Spleen (tissue), 11 donors: ENCODE results near the gene ZNF385A. TPM values are rescaled to one million over a fixed set of nuclear protein-coding genes. Genes with fewer than 3 reads are reported as not detected.
A peak's percentile ranks its signal among the peaks of the same experiment; 100 is the strongest.

Experiments used
- DNase-seq: peaks from one replicate; pipeline ENCODE4 v3.0.0-alpha.2; 2020
- H3K27ac ChIP-seq, 8 donors: fragments of 200-600 bp; sonication (generic) in 7 of 8; 1 replicate in 4 of 8; 2 replicates in 4 of 8; pipeline versions ENCODE4 v1.5.0 to v1.8.0; 2016 to 2021; ENCODE audit warnings: inconsistent platforms in 4 of 8, mild to moderate bottlenecking in 4 of 8, moderate library complexity in 1 of 8
- H3K27me3 ChIP-seq, 7 donors: fragments of 200-600 bp; sonication (generic) in 6 of 7; replicated peaks in 1 of 7; 1 replicate in 4 of 7; 2 replicates in 3 of 7; pipeline versions ENCODE4 v1.5.0 to v1.8.0; 2016 to 2021; ENCODE audit warnings: inconsistent platforms in 3 of 7, mild to moderate bottlenecking in 1 of 7
- H3K36me3 ChIP-seq, 6 donors: fragments of 200-600 bp; sonication (generic) in 5 of 6; 1 replicate in 4 of 6; 2 replicates in 2 of 6; pipeline versions ENCODE4 v1.5.0 to v1.8.0; 2016 to 2021; ENCODE audit warnings: inconsistent platforms in 2 of 6
- H3K4me1 ChIP-seq, 6 donors: fragments of 200-600 bp; sonication (generic) in 5 of 6; 1 replicate in 3 of 6; 2 replicates in 3 of 6; pipeline versions ENCODE4 v1.5.0 to v1.8.0; 2016 to 2021; ENCODE audit warnings: inconsistent platforms in 3 of 6
- H3K4me3 ChIP-seq, 8 donors: fragments of 200-600 bp; sonication (generic) in 7 of 8; 1 replicate in 4 of 8; 2 replicates in 4 of 8; pipeline versions ENCODE4 v1.5.0 to v1.8.0; 2016 to 2021; ENCODE audit warnings: inconsistent platforms in 4 of 8, mild to moderate bottlenecking in 4 of 8, moderate library complexity in 2 of 8
- H3K9me3 ChIP-seq, 8 donors: fragments of 200-600 bp; sonication (generic) in 7 of 8; 1 replicate in 4 of 8; 2 replicates in 4 of 8; pipeline versions ENCODE4 v1.5.0 to v1.8.0; 2016 to 2021; ENCODE audit warnings: inconsistent platforms in 4 of 8
- POLR2A ChIP-seq, 3 donors: fragments of 450-650 bp; IDR thresholded peaks; one replicate each; pipeline ENCODE4 v1.5.1; 2017; ENCODE audit warnings: antibody characterized with exemption in 3 of 3, mild to moderate bottlenecking in 1 of 3
- POLR2AphosphoS5 ChIP-seq, 3 donors: sonication (generic); formaldehyde crosslinking; IDR thresholded peaks; one replicate each; pipeline ENCODE4 v1.5.1; 2017; ENCODE audit warnings: antibody characterized with exemption in 3 of 3
- WGBS, 5 donors: extraction: QIAGEN DNeasy Blood & Tissue Kit in 3 of 5; methylation state at CpG; one replicate each; pipeline versions ENCODE4 v1.1.5 to v1.1.7; 2013 to 2018; 5-methylcytosine and 5-hydroxymethylcytosine counted together
- intact Hi-C: fragments of 100-400 bp; cut with DNase I; formaldehyde crosslinking; loops from one replicate; pipeline ENCODE4 v1.15.0; 2023; ENCODE audit warnings: low total_unique reads
- polyA plus RNA-seq, 3 donors: library from polyadenylated mRNA; stranded (reverse); fragments of 200-250 nt; gene quantifications; one replicate each; pipeline ENCODE4 v1.2.1, GENCODE V29; 2013
- total RNA-seq, 7 donors: library from RNA; depleted of rRNA in 3 of 7; stranded (reverse); fragments of >200 nt in 3 of 7; fragmentation: NEBNext Ultra II Directional in 4 of 7; extraction: Animal tissue kit (Norgen Biotek cat#: 25700) in 4 of 7; gene quantifications; one replicate each; pipeline versions ENCODE4 v1.1.0 to v1.2.1, GENCODE V29; 2016 to 2021
- TF ChIP-seq, protein P1 (sequence below), 11 experiments: fragments of 200-600 bp in 7 of 11; fragments of 450-650 bp in 4 of 11; sonication (generic) in 4 of 11; IDR thresholded peaks in 8 of 11; conservative IDR thresholded peaks in 3 of 11; 1 replicate in 7 of 11; 2 replicates in 4 of 11; pipeline versions ENCODE4 v1.4.0 to v1.8.0; 2016 to 2021; ENCODE audit warnings: antibody characterized with exemption in 11 of 11, inconsistent platforms in 4 of 11, mild to moderate bottlenecking in 1 of 11
- donor health status: healthy with polysubstance abuse.
- donor health status: DM: no; HTN: no; CAD: no; lungs with moderate emphysema.
- donor health status: DM: no; HTN: no; CAD: no.
- donor health status: Bipolar disorder and iron deficiency.
- donor health status: healthy.
- donor health status: DM: no; HTN: no; CAD: no.
- donor health status: DM: yes; HTN: yes; CAD: no.

ZNF385A gene
- total and polyA plus RNA-seq, 10 donors: 7.4 to 40.3 (median 23.4) TPM

DNA sequence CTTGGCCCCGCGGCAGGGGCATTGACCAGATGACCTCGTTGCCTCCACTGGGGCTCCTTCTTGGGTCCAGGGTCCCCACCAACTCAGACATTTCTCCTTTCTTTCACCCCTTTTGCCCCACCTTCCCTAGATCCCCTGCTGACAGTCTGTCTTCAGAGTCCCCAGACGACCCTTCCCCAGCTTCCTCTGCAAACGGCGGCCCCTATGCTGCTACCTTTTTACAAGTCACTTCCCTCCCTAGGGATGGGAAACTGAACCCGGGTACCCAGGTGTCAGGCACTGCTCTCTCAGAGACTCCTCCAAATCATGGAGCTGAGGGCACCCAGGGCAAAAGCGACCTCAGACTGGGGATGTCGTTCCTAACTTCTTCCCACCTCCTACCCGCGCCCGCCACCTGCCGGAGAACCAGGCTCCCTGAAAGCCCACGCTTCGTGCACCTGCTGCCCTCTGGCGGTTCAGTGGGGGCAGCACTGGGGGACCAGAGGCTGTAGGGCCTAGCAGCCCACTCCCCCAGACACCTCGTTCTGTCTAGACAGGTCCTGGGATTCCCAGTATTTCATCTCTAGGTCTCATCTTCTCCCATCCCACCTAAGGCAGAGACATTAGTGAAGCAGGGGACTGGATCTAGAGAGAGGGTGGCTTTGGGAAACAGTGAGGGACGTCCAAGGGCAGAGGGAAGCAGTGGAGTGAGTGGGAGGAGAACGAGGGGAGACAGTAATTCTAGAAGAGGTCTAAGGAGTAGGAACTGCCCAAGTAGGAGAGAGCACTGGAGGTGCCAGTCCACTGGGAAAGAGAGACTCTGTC lies 4.9 kb downstream of the ZNF385A start:
- Histone ChIP-seq H3K27ac (peak overlapping the region in 4 of 8 donors; percentile 12 to 52 (median 24)), H3K4me1 (peaks cover 7 to 75% (median 26%) of the 10 kb centered on the region in 6 donors)

DNA sequence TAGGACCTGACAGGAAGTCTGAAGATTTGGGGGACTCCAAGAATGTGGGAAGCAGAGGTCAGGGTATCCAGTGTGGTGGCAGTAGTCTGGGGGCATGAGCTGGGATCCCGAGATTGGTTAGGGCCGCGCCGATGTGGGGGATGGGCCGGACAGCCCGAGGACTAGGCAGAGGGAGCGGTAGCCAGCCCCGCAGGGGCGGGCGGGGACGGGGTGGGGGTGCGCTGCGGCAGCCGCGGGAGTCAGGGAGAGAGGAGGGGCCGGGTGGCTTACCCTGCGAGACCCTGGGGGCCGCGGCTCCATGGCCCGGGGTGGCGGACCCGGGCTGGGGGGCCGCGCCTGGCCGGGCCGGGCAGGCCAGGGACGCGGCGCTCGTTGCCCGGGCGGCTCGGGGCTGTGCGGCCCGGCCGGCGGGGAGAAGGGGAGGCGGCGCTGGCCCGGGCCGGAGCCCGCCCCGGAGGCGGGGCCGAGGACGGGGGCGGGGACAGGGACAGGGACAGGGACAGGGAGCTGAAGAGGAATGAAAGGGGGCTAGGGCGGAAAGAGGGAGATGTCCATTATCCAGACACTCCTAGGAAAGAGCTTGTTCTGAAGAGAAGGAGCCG lies 5.6 kb downstream of the ZNF385A start:
- H3K27me3 ChIP-seq: no peaks in the 10 kb centered on the region
- H3K4me1 ChIP-seq: peaks cover 2 to 69% (median 20%) of the 10 kb centered on the region in 6 donors
- no peaks in the 10 kb centered on the region for H3K9me3 ChIP-seq
- H3K4me3 ChIP-seq: peak overlapping the region in 6 of 8 donors; percentile 23 to 65 (median 32)
- peaks cover 0 to under 1% (median 0%) of the 10 kb centered on the region in 6 donors for H3K36me3 ChIP-seq
- peak; percentile 81 for DNase-seq
- intact Hi-C loops: no loop called here
- TF ChIP-seq, protein P1, sequence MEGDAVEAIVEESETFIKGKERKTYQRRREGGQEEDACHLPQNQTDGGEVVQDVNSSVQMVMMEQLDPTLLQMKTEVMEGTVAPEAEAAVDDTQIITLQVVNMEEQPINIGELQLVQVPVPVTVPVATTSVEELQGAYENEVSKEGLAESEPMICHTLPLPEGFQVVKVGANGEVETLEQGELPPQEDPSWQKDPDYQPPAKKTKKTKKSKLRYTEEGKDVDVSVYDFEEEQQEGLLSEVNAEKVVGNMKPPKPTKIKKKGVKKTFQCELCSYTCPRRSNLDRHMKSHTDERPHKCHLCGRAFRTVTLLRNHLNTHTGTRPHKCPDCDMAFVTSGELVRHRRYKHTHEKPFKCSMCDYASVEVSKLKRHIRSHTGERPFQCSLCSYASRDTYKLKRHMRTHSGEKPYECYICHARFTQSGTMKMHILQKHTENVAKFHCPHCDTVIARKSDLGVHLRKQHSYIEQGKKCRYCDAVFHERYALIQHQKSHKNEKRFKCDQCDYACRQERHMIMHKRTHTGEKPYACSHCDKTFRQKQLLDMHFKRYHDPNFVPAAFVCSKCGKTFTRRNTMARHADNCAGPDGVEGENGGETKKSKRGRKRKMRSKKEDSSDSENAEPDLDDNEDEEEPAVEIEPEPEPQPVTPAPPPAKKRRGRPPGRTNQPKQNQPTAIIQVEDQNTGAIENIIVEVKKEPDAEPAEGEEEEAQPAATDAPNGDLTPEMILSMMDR (IDR thresholded peaks at IDR 0.05 in 8 of 11, conservative IDR thresholded peaks at IDR 0.05 in 3 of 11): no peak
- TF ChIP-seq POLR2AphosphoS5 (IDR thresholded peaks at IDR 0.05): no peak
- peak overlapping the region in 4 of 8 donors; percentile 12 to 52 (median 24) for H3K27ac ChIP-seq
- 47 to 61% (median 57%) methylated on average over 33 to 49 of the region's 49 CpGs for WGBS, 5 donors

More for the DNA sequence above, 4.9 kb downstream of the ZNF385A start:
- 12 to 26% (median 21%) methylated on average over 18 to 19 of the region's 19 CpGs for WGBS, 5 donors
- no peaks in the 10 kb centered on the region for H3K27me3 ChIP-seq
- intact Hi-C loops: no loop called here
- peak overlapping the region in 6 of 8 donors; percentile 23 to 65 (median 32) for H3K4me3 ChIP-seq
- no peaks in the 10 kb centered on the region for H3K9me3 ChIP-seq
- TF ChIP-seq POLR2AphosphoS5 (IDR thresholded peaks at IDR 0.05) (peak; percentile 54 to 77 (median 71)), POLR2A (IDR thresholded peaks at IDR 0.05) (no peak)
- TF ChIP-seq, protein P1 (IDR thresholded peaks at IDR 0.05 in 8 of 11, conservative IDR thresholded peaks at IDR 0.05 in 3 of 11): peak; percentile 97 to 100 (median 100)
- H3K36me3 ChIP-seq: no peaks in the 10 kb centered on the region
- DNase-seq: peak; percentile 98

DNA sequence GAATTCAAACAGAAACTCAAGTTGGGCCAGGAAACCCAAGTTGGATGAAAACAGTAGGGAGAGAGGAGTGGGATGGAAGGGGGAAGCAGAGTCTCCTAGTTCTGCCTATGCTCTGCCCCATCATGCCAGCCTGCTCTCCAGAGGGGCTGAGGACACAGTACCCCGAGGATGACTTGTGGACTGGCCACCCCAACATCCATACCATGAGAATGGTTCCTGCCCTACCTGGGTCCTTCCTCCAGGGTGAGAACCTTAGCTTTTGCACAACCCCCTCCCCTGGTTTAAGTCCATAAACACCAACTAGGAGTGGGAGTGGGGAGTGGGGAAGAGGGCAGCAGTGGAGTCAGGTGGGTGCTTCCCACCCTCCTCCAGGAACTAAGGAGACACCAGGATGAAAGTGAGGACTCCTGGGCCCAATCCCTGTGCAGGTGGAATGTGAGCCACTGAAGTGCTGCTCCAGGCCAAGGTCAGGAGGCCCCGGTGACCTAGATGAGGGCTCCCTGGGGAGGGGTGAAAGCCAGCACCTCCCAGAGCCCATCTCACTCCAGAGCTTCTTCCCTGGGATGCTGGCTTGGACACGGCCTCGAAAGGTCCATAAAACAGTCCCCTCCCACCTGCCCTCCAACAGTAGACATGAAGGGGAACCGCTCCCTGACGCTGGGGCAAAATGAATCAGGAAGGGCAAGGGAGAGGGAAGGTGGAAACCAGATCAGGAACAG lies 6.6 kb downstream of the ZNF385A start:
- TF ChIP-seq, protein P1 (IDR thresholded peaks at IDR 0.05 in 8 of 11, conservative IDR thresholded peaks at IDR 0.05 in 3 of 11): no peak
- TF ChIP-seq POLR2AphosphoS5 (IDR thresholded peaks at IDR 0.05): no peak
- TF ChIP-seq POLR2A (IDR thresholded peaks at IDR 0.05): no peak
- H3K4me1 ChIP-seq: peaks cover 0 to 60% (median 17%) of the 10 kb centered on the region in 6 donors
- no peaks in the 10 kb centered on the region for H3K27me3 ChIP-seq
- no peak overlapping the region for H3K4me3 ChIP-seq
- intact Hi-C loops: no loop called here
- H3K9me3 ChIP-seq: no peaks in the 10 kb centered on the region
- no peak for DNase-seq
- WGBS, 5 donors: 78 to 93% (median 83%) methylated on average over 5 to 6 of the region's 6 CpGs
- no peak overlapping the region for H3K27ac ChIP-seq
- H3K36me3 ChIP-seq: peaks cover 0 to 9% (median 0%) of the 10 kb centered on the region in 6 donors
